A673 (cell line): Measurements from ENCODE around the gene CYB5A. TPM values are rescaled to one million over a fixed set of nuclear protein-coding genes. Genes with fewer than 3 reads are reported as not detected.

Source experiments
- BruUV-seq: library from RNA; stranded (reverse); fragments of 400-500 nt; replicated peaks from 2 replicates; lab custom pipeline; 2021; lab: Mats Ljungman, UMichigan
- CTCF ChIA-PET: fragments of 300-600 bp; sonication (Branson Sonifier 250); formaldehyde crosslinking; loops from one replicate; lab custom pipeline; 2022; ENCODE audit warnings: antibody characterized with exemption; lab: Charles Lee
- POLR2A ChIA-PET: fragments of 300-600 bp; sonication (Branson Sonifier 250); formaldehyde crosslinking; loops from one replicate; lab custom pipeline; 2022; ENCODE audit warnings: antibody characterized with exemption; ENCODE audit not compliant: low non-redundant PET; lab: Charles Lee
- DNase-seq: peaks from one replicate; pipeline ENCODE4 v3.0.0-alpha.2; 2015; ENCODE audit warnings: low spot score
- H3K27ac ChIP-seq: fragments of 200-600 bp; sonication (generic); 2 replicates; pipeline ENCODE4 v1.5.1; 2016; ENCODE audit warnings: mixed run types, low read depth, mild to moderate bottlenecking, mixed read lengths, antibody characterized with exemption, low read length; ENCODE audit not compliant: poor library complexity, severe bottlenecking
- H3K27me3 ChIP-seq: fragments of 200-600 bp; sonication (generic); replicated peaks from 2 replicates; pipeline ENCODE4 v1.6.1; 2017; ENCODE audit warnings: mixed run types, low read depth, mild to moderate bottlenecking, mixed read lengths, antibody characterized with exemption, low read length; ENCODE audit not compliant: insufficient read depth, poor library complexity
- H3K36me3 ChIP-seq: fragments of 200-600 bp; sonication (generic); 2 replicates; pipeline ENCODE4 v1.6.1; 2016; ENCODE audit warnings: mixed run types, mild to moderate bottlenecking, mixed read lengths, antibody characterized with exemption, low read length; ENCODE audit not compliant: insufficient read depth, poor library complexity, severe bottlenecking
- H3K4me1 ChIP-seq: fragments of 200-600 bp; sonication (generic); 2 replicates; pipeline ENCODE4 v1.6.1; 2017; ENCODE audit warnings: mixed run types, mild to moderate bottlenecking, mixed read lengths, antibody characterized with exemption, low read length; ENCODE audit not compliant: insufficient read depth, poor library complexity, severe bottlenecking
- H3K4me3 ChIP-seq: fragments of 200-600 bp; sonication (generic); 2 replicates; pipeline ENCODE4 v1.5.1; 2016; ENCODE audit warnings: low read depth, mixed run types, mild to moderate bottlenecking, mixed read lengths, low read length; ENCODE audit not compliant: poor library complexity, severe bottlenecking
- H3K9me3 ChIP-seq: fragments of 200-600 bp; sonication (generic); 2 replicates; pipeline ENCODE4 v1.6.1; 2016; ENCODE audit warnings: mixed run types, low read depth, mild to moderate bottlenecking, mixed read lengths, antibody characterized with exemption, low read length; ENCODE audit not compliant: poor library complexity, severe bottlenecking
- EZH2 ChIP-seq: fragments of 200-600 bp; sonication (generic); IDR thresholded peaks from 2 replicates; pipeline ENCODE4 v1.6.1; 2017; ENCODE audit warnings: borderline replicate concordance, low read depth, mild to moderate bottlenecking, mixed read lengths, antibody characterized with exemption, low read length; ENCODE audit not compliant: poor library complexity, severe bottlenecking
- intact Hi-C: fragments of 100-400 bp; cut with micrococcal nuclease; formaldehyde crosslinking; loops from one replicate; pipeline ENCODE4 v1.10.0; 2022; ENCODE audit not compliant: unreplicated experiment
- total RNA-seq: library from RNA; stranded (reverse); gene quantifications from 2 replicates; pipeline ENCODE4 v1.2.3, GENCODE V29; 2021
- TF ChIP-seq, protein P1 (sequence below): fragments of 300-800, 200-600 bp; sonication (generic); conservative IDR thresholded peaks from 2 replicates; pipeline ENCODE4 v1.5.1; 2017; ENCODE audit warnings: low read depth, mild to moderate bottlenecking, antibody characterized with exemption, low read length, moderate library complexity, mixed read lengths

CYB5A gene
- total RNA-seq, 1 experiment from 2014 or later = 38.7 TPM

DNA sequence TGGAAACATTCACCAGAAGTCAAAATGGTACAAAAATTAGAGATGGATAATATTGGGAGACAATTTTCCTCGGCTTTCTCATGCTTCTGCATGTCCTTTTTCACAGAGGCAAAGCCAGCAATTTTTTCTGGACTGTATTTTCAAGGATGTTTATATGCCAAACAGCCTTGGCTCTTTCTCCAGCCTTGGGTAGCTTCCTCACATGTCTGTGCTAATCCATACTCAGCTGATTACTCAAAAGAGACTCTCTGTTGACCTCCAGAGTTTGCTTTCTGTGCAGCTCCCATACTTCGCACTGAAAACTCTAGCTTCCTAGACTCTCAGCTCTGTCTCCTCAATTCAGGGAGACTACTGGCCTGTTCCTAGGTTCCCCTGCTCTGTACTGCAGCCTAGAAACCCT is 34.5 kb upstream of the CYB5A start:
- no TSS peak for BruUV-seq
- POLR2A ChIA-PET = no interaction called here
- intact Hi-C loops = no loop called here
- no peak overlapping the region for H3K27ac ChIP-seq
- no peaks in the 10 kb centered on the region for H3K4me1 ChIP-seq
- TF ChIP-seq, protein P1, sequence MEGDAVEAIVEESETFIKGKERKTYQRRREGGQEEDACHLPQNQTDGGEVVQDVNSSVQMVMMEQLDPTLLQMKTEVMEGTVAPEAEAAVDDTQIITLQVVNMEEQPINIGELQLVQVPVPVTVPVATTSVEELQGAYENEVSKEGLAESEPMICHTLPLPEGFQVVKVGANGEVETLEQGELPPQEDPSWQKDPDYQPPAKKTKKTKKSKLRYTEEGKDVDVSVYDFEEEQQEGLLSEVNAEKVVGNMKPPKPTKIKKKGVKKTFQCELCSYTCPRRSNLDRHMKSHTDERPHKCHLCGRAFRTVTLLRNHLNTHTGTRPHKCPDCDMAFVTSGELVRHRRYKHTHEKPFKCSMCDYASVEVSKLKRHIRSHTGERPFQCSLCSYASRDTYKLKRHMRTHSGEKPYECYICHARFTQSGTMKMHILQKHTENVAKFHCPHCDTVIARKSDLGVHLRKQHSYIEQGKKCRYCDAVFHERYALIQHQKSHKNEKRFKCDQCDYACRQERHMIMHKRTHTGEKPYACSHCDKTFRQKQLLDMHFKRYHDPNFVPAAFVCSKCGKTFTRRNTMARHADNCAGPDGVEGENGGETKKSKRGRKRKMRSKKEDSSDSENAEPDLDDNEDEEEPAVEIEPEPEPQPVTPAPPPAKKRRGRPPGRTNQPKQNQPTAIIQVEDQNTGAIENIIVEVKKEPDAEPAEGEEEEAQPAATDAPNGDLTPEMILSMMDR = no peak
- TF ChIP-seq EZH2 = no peak
- H3K27me3 ChIP-seq = no peaks in the 10 kb centered on the region
- H3K4me3 ChIP-seq = no peak overlapping the region
- CTCF ChIA-PET = no interaction called here
- H3K9me3 ChIP-seq = no peaks in the 10 kb centered on the region
- no peak for DNase-seq
- no peaks in the 10 kb centered on the region for H3K36me3 ChIP-seq

DNA sequence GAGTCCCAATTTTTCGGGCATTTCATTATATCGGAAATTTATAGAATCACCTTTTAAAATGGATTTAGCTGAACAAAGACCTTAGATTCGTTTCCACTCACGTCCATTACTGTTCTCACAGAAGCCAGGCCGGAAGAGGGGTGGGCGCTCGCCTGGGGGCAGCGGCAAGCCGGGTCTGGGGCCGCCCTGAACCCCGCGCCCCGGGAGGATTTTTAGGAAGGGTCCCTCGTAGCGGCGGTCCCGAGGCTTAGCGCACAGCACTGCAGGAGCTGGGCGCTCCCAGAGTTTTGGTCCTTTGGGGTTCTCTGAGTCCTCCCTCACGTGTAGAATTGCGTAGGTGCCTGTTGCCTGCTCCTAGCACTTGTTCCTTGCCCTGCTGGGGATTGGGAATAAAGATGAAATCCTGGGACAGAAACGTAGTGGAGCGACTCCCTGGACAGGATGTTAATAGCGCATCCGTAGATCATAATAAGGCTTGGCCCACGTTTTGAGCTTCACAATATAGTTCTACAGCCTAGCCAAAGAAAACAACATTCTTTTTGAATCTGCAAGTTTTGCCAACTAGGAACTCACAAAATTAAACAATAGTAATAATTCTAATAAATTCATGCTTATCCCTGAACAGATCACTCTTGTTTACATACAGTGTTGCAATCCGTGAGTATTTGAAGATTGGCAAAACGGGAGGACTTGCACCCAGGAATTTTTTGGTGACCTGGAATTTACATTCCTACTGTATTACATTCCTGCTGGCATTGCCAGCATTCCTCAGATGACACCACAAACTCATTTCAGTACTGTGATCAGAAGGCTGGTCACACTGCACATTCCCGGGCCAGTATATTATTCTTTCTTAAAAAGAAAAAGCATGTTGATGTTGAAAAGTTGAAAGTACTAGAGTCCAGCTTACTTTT is 24.8 kb upstream of the CYB5A start:
- no peak for DNase-seq
- H3K36me3 ChIP-seq = no peaks in the 10 kb centered on the region
- H3K4me3 ChIP-seq = no peak overlapping the region
- H3K4me1 ChIP-seq = no peaks in the 10 kb centered on the region
- POLR2A ChIA-PET = no interaction called here
- no peaks in the 10 kb centered on the region for H3K27me3 ChIP-seq
- peaks cover 5% of the 10 kb centered on the region for H3K9me3 ChIP-seq
- no TSS peak for BruUV-seq
- intact Hi-C loops = no loop called here
- no peak for TF ChIP-seq EZH2
- TF ChIP-seq, protein P1 = no peak
- H3K27ac ChIP-seq = no peak overlapping the region
- CTCF ChIA-PET = no interaction called here

DNA sequence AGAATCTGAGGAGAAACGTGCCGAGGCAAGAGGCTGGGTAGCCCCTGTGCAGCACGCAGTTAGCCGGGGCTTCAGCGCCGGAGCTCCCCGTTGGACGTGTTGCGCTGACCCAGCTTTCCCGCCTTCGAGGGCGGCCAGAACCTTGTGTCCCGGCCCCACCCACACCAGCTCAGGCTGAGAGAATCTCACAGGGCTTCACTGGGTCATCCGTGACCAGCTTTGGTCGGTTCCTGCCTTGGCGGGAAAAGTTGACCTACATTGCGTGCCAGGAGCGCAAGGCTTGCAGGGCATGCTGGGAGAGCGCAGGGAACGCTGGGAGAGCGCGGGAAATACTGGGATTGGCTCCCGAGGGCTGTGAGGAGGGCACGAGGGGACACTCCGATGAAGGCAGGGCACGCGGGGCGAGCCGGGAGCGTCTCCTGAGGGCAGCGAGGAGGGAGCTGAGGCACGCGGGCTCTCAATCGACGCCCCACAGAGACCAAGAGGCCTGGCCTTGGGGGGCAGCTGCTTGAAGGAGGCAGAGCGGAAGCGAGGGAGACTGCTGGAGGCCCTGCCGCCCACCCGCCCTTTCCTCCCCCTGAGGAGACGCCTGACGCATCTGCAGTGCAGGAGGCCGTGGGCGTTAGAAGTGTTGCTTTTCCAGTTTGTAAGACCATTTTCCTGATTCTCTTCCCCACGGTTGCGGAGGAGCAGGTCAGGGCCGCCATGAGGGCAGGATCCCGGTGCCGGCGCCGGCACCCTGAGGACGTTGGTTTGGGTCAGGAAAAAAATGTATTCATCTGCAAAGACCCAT is 23.9 kb upstream of the CYB5A start, which contains the start of gene C18orf63:
TSS of gene C18orf63 (plus strand) at position 376 of the 793 bp plus-strand sequence. CDS start 2,027 bp downstream, outside the sequence.
- intact Hi-C loops = no loop called here
- Histone ChIP-seq H3K27ac (no peak within 1 kb of the TSS), H3K4me3 (no peak within 1 kb of the TSS), H3K36me3 (no peaks in the 10 kb centered on the region), H3K9me3 (peaks cover 5% of the 10 kb centered on the region), H3K4me1 (no peaks in the 10 kb centered on the region), H3K27me3 (no peaks in the 10 kb centered on the region)
- DNase-seq = no peak
- BruUV-seq = no TSS peak
- CTCF ChIA-PET = no interaction called here
- POLR2A ChIA-PET = no interaction called here
- no peak for TF ChIP-seq EZH2
- TF ChIP-seq, protein P1 = no peak
